GM23338 (cell line): ENCODE measurements around the gene RPH3AL. TPM values are rescaled to one million over a fixed set of nuclear protein-coding genes. Genes with fewer than 3 reads are reported as not detected.
A peak's percentile ranks its signal among the peaks of the same experiment; 100 is the strongest.

ENCODE experiments used
- ATAC-seq: fragments of 200-7000 bp; cut with Tn5 transposase; 3 replicates; pipeline ENCODE4 v1.9.1; 2020
- DNase-seq: peaks from one replicate; pipeline ENCODE4 v3.0.0-alpha.2; 2015; ENCODE audit warnings: low spot score
- H2AFZ ChIP-seq: fragments of 200-600 bp; sonication (generic); 2 replicates; pipeline ENCODE4 v1.8.0; 2016; ENCODE audit warnings: antibody characterized with exemption, mild to moderate bottlenecking, moderate library complexity
- H3F3A ChIP-seq: fragments of 200-600 bp; sonication (generic); replicated peaks from 2 replicates; pipeline ENCODE4 v1.8.0; 2017; ENCODE audit warnings: antibody characterized with exemption, mixed run types, low read depth
- H3K27ac ChIP-seq: fragments of 200-600 bp; sonication (generic); 2 replicates; pipeline ENCODE4 v1.6.1; 2016; ENCODE audit warnings: low read depth
- H3K27me3 ChIP-seq: fragments of 200-600 bp; sonication (generic); 2 replicates; pipeline ENCODE4 v1.8.0; 2016; ENCODE audit warnings: mild to moderate bottlenecking, mixed run types, moderate library complexity; ENCODE audit not compliant: insufficient read depth
- H3K36me3 ChIP-seq: fragments of 200-600 bp; sonication (generic); 2 replicates; pipeline ENCODE4 v1.8.0; 2016; ENCODE audit warnings: mild to moderate bottlenecking; ENCODE audit not compliant: insufficient read depth
- H3K4me1 ChIP-seq: fragments of 200-600 bp; sonication (generic); 2 replicates; pipeline ENCODE4 v1.8.0; 2016; ENCODE audit warnings: mild to moderate bottlenecking, moderate library complexity; ENCODE audit not compliant: insufficient read depth
- H3K4me2 ChIP-seq: fragments of 200-600 bp; sonication (generic); 2 replicates; pipeline ENCODE4 v1.7.1; 2017; ENCODE audit warnings: mixed run types
- H3K4me3 ChIP-seq: fragments of 200-600 bp; sonication (generic); 2 replicates; pipeline ENCODE4 v1.6.1; 2016; ENCODE audit warnings: mixed run types
- H3K79me2 ChIP-seq: fragments of 200-600 bp; sonication (generic); replicated peaks from 2 replicates; pipeline ENCODE4 v1.8.0; 2017; ENCODE audit warnings: mild to moderate bottlenecking; ENCODE audit not compliant: insufficient read depth
- H3K9me2 ChIP-seq: fragments of 200-600 bp; sonication (generic); 2 replicates; pipeline ENCODE4 v1.8.0; 2017; ENCODE audit not compliant: insufficient read depth
- H4K20me1 ChIP-seq: fragments of 200-600 bp; sonication (generic); replicated peaks from 2 replicates; pipeline ENCODE4 v1.8.0; 2017; ENCODE audit warnings: mild to moderate bottlenecking; ENCODE audit not compliant: insufficient read depth
- H3K27ac Mint-ChIP-seq: 2 replicates; pipeline ENCODE4 v1.8.0; 2020; ENCODE audit warnings: inconsistent platforms, mild to moderate bottlenecking, moderate library complexity, mixed read lengths
- H3K27me3 Mint-ChIP-seq: 3 replicates; pipeline ENCODE4 v1.8.0; 2022; ENCODE audit warnings: low read depth, mild to moderate bottlenecking, moderate library complexity, mixed read lengths, inconsistent platforms; ENCODE audit not compliant: insufficient read depth, poor library complexity
- H3K36me3 Mint-ChIP-seq: 3 replicates; pipeline ENCODE4 v1.8.0; 2021; ENCODE audit warnings: low read depth, mild to moderate bottlenecking, inconsistent platforms, moderate library complexity, mixed read lengths
- H3K4me1 Mint-ChIP-seq: 3 replicates; pipeline ENCODE4 v1.8.0; 2020; ENCODE audit warnings: mild to moderate bottlenecking, inconsistent platforms, mixed read lengths
- H3K4me3 Mint-ChIP-seq: 3 replicates; pipeline ENCODE4 v1.8.0; 2021; ENCODE audit warnings: moderate library complexity, mild to moderate bottlenecking, inconsistent platforms, mixed read lengths
- H3K9me3 Mint-ChIP-seq: 3 replicates; pipeline ENCODE4 v1.8.0; 2020; ENCODE audit warnings: moderate library complexity, mild to moderate bottlenecking, inconsistent platforms, mixed read lengths
- CREB1 ChIP-seq: fragments of 250-450 bp; sonication (Bioruptor Pico); IDR thresholded peaks from 2 replicates; pipeline ENCODE4 v1.5.0; 2020; ENCODE audit warnings: low read depth, mild to moderate bottlenecking, moderate library complexity
- CTCF ChIP-seq, 2 experiments: fragments of 200-600 bp in 1 of 2; sonication (generic) in 1 of 2; conservative IDR thresholded peaks; 2 replicates each; pipeline versions ENCODE4 v1.5.1 to v1.6.1; 2016 to 2017; ENCODE audit warnings: antibody characterized with exemption in 2 of 2, low read depth in 2 of 2, mild to moderate bottlenecking in 2 of 2, moderate library complexity in 1 of 2
- POLR2AphosphoS5 ChIP-seq: IDR thresholded peaks from 2 replicates; pipeline ENCODE4 v1.6.1; 2016; ENCODE audit warnings: antibody characterized with exemption, low read depth
- ZNF462 ChIP-seq: fragments of 250-450 bp; sonication (Bioruptor Pico); IDR thresholded peaks from 2 replicates; pipeline ENCODE4 v1.5.0; 2020; ENCODE audit warnings: mild to moderate bottlenecking, moderate library complexity
- polyA plus RNA-seq: library from polyadenylated mRNA; unstranded; fragments of >200 nt; fragmentation: Nextera tagmentation; extraction: Ambion mirVana; gene quantifications from 2 replicates; pipeline ENCODE4 v1.2.1, GENCODE V29; 2016
- total RNA-seq: library from RNA; depleted of rRNA; stranded (reverse); fragments of >200 nt; shearing (Covaris generic); gene quantifications from 2 replicates; pipeline ENCODE4 v1.2.3, GENCODE V29; 2014

RPH3AL gene
- total and polyA plus RNA-seq, 2 experiments from 2014 or later: 2.7 to 6.3 TPM

- Histone ChIP-seq H3K9me2 (no peaks in the 10 kb centered on the region), H3K36me3 (no peaks in the 10 kb centered on the region), H3F3A (peaks cover 10% of the 10 kb centered on the region; the same call in 1 of the 2 replicates), H3K4me3 (peak within 1 kb of the TSS; percentile 67), H3K79me2 (no peaks in the 10 kb centered on the region), H3K27ac (no peak within 1 kb of the TSS), H3K4me2 (peak within 1 kb of the TSS; percentile 87), H3K27me3 (peaks cover 42% of the 10 kb centered on the region), H4K20me1 (no peaks in the 10 kb centered on the region), H2AFZ (peak within 1 kb of the TSS; percentile 97), H3K4me1 (peaks cover 7% of the 10 kb centered on the region)
- Mint-ChIP-seq H3K27me3 (peaks cover 33% of the 10 kb centered on the region), H3K27ac (no peak within 1 kb of the TSS), H3K9me3 (no peaks in the 10 kb centered on the region), H3K4me1 (peaks cover 16% of the 10 kb centered on the region), H3K4me3 (peak within 1 kb of the TSS; percentile 69), H3K36me3 (no peaks in the 10 kb centered on the region; the same call in 2 of the 3 replicates)
- no peak for TF ChIP-seq POLR2AphosphoS5
- peak; percentile 60 for TF ChIP-seq CREB1 (CRISPR knock-in tag)
- peak in 1 of 2 experiments; percentile 21; a peak in 2 of 4 replicates for TF ChIP-seq CTCF (conservative IDR thresholded peaks at IDR 0.05; ENCODE audit: low read depth in 2 of 2)
- TF ChIP-seq ZNF462 (CRISPR knock-in tag): no peak
- ATAC-seq: peak; percentile 45
- peak; percentile 74 for DNase-seq
These were observed 171.2 kb downstream of the RPH3AL start, which contains the start of gene DOC2B for GRCh38 chr17:181245-182049. DOC2B (minus strand) TSS chr17:181650; CDS start chr17:181479, 171 bp downstream.
